HEK293T (cell line): ENCODE data around the gene IFI27L1.

Experiments used
- ARNT ChIP-seq: fragments of 450-650 bp; IDR thresholded peaks from 2 replicates; pipeline ENCODE4 v1.6.1; 2017; ENCODE audit warnings: mild to moderate bottlenecking
- BHLHE40 ChIP-seq: fragments of 450-650 bp; IDR thresholded peaks from 2 replicates; pipeline ENCODE4 v1.6.1; 2016; ENCODE audit warnings: mild to moderate bottlenecking, moderate library complexity, borderline replicate concordance
- ELF4 ChIP-seq: fragments of 450-650 bp; IDR thresholded peaks from 2 replicates; pipeline ENCODE4 v1.6.1; 2017; ENCODE audit warnings: antibody characterized with exemption
- FOXA1 ChIP-seq: fragments of 450-650 bp; IDR thresholded peaks from 2 replicates; pipeline ENCODE4 v1.6.1; 2016; ENCODE audit warnings: mild to moderate bottlenecking
- FOXK2 ChIP-seq: fragments of 450-650 bp; IDR thresholded peaks from 2 replicates; pipeline ENCODE4 v1.6.1; 2016; ENCODE audit warnings: mild to moderate bottlenecking
- FOXM1 ChIP-seq: fragments of 450-650 bp; IDR thresholded peaks from 2 replicates; pipeline ENCODE4 v1.6.1; 2017; ENCODE audit warnings: mild to moderate bottlenecking, borderline replicate concordance
- HDGF ChIP-seq: fragments of 450-650 bp; IDR thresholded peaks from 2 replicates; pipeline ENCODE4 v1.6.1; 2017; ENCODE audit warnings: antibody characterized with exemption, borderline replicate concordance
- L3MBTL2 ChIP-seq: fragments of 450-650 bp; conservative IDR thresholded peaks from 2 replicates; pipeline ENCODE4 v1.6.1; 2016; ENCODE audit warnings: mild to moderate bottlenecking
- NFRKB ChIP-seq: fragments of 450-650 bp; IDR thresholded peaks from 2 replicates; pipeline ENCODE4 v1.6.1; 2016; ENCODE audit warnings: mild to moderate bottlenecking, moderate library complexity
- PKNOX1 ChIP-seq: fragments of 450-650 bp; IDR thresholded peaks from 2 replicates; pipeline ENCODE4 v1.6.1; 2016
- SP1 ChIP-seq: fragments of 450-650 bp; IDR thresholded peaks from 2 replicates; pipeline ENCODE4 v1.6.1; 2017
- SUZ12 ChIP-seq: fragments of 450-650 bp; IDR thresholded peaks from 2 replicates; pipeline ENCODE4 v1.6.1; 2016; ENCODE audit warnings: mild to moderate bottlenecking
- TARDBP ChIP-seq: fragments of 450-650 bp; IDR thresholded peaks from 2 replicates; pipeline ENCODE4 v1.6.1; 2016
- ZNF384 ChIP-seq: fragments of 450-650 bp; IDR thresholded peaks from 2 replicates; pipeline ENCODE4 v1.6.1; 2016

- no peak for TF ChIP-seq SUZ12
- no peak for TF ChIP-seq FOXA1
- no peak for TF ChIP-seq FOXM1
- TF ChIP-seq ELF4, result no peak
- no peak for TF ChIP-seq NFRKB
- no peak for TF ChIP-seq ZNF384
- TF ChIP-seq ARNT, result no peak
- no peak for TF ChIP-seq SP1
- no peak for TF ChIP-seq TARDBP
- no peak for TF ChIP-seq FOXK2
- no peak for TF ChIP-seq L3MBTL2
- no peak for TF ChIP-seq BHLHE40
- no peak for TF ChIP-seq HDGF
- no peak for TF ChIP-seq PKNOX1
Observed at GRCh38 chr14:94126800-94127199, 45.7 kb downstream of the IFI27L1 start.
